ENCODE measurements around the gene LRRN2. TPM values are rescaled to one million over a fixed set of nuclear protein-coding genes. Genes with fewer than 3 reads are reported as not detected.

The LRRN2 gene
- total and polyA plus RNA-seq, 9 of the 15 experiments (the other 6 are each of a cell fraction or from before 2014, with no cell fraction given): 0.05 TPM; not detected in 8

- TF ChIP-seq PHB (CRISPR knock-in tag; IDR thresholded peaks at IDR 0.05): 0 out of 2 replicates have a peak, but pooled peaks have one; percentile 63
- peak; percentile 92 for TF ChIP-seq PHB2 (IDR thresholded peaks at IDR 0.05; ENCODE audit: low read depth)
- TF ChIP-seq ZNF561 (CRISPR knock-in tag; conservative IDR thresholded peaks at IDR 0.05): no peak
- no peak for TF ChIP-seq GTF2A2 (tag; IDR thresholded peaks at IDR 0.05)
- TF ChIP-seq ZNF449 (CRISPR knock-in tag; IDR thresholded peaks at IDR 0.05): peak; percentile 81; the same call in 1 of the 2 replicates
- TF ChIP-seq CEBPZ (IDR thresholded peaks at IDR 0.05; ENCODE audit: borderline replicate concordance, low read depth, low read length): no peak; the same call in 1 of the 2 replicates
- TF ChIP-seq ZNF408 (CRISPR knock-in tag; IDR thresholded peaks at IDR 0.05; ENCODE audit: low read depth): no peak
- peak; percentile 69 for TF ChIP-seq NFE2 (IDR thresholded peaks at IDR 0.05; ENCODE audit: low read depth)
- no peak for TF ChIP-seq FIP1L1 (IDR thresholded peaks at IDR 0.05; ENCODE audit: low read depth, low read length, poor library complexity, severe bottlenecking)
- TF ChIP-seq ETV5 (CRISPR knock-in tag; IDR thresholded peaks at IDR 0.05; ENCODE audit: low read depth): peak; percentile 99
- TF ChIP-seq BDP1 (IDR thresholded peaks at IDR 0.05; ENCODE audit: insufficient read depth, insufficient read length): no peak
- TF ChIP-seq CCNT2 (IDR thresholded peaks at IDR 0.05; ENCODE audit: borderline replicate concordance, extremely low read depth, insufficient read length, low read depth, low read length): peak; percentile 99
- TF ChIP-seq ZNF184 (CRISPR knock-in tag; IDR thresholded peaks at IDR 0.05): no peak
- TF ChIP-seq HNRNPK (IDR thresholded peaks at IDR 0.05; ENCODE audit: low read depth, low read length, poor library complexity, severe bottlenecking): no peak
- TF ChIP-seq SRSF1 (IDR thresholded peaks at IDR 0.05; ENCODE audit: low read depth, low read length): no peak
- peak; percentile 98 for TF ChIP-seq SOX6 (IDR thresholded peaks at IDR 0.05)
- peak; percentile 98 for TF ChIP-seq RBM25 (IDR thresholded peaks at IDR 0.05; ENCODE audit: low read depth, low read length, severe bottlenecking)
- TF ChIP-seq TEAD4 (IDR thresholded peaks at IDR 0.05; ENCODE audit: low read length): peak; percentile 99
- TF ChIP-seq TEAD4 (CRISPR knock-in tag; IDR thresholded peaks at IDR 0.05; ENCODE audit: borderline replicate concordance): no peak
- TF ChIP-seq CREB3 (tag; conservative IDR thresholded peaks at IDR 0.05; ENCODE audit: low read depth): no peak
- no peak for TF ChIP-seq PHTF2 (CRISPR knock-in tag; IDR thresholded peaks at IDR 0.05)
- TF ChIP-seq SNAPC5 (CRISPR knock-in tag; IDR thresholded peaks at IDR 0.05): no peak
- no peak for TF ChIP-seq SRF (CRISPR knock-in tag; IDR thresholded peaks at IDR 0.05)
These were observed 25.8 kb upstream of the LRRN2 start (continued) for GRCh38 chr1:204711103-204711946.

Measured in K562 (cell line).